Spleen (tissue), 11 donors: ENCODE measurements around the gene TLE1. TPM values are rescaled to one million over a fixed set of nuclear protein-coding genes. Genes with fewer than 3 reads are reported as not detected.

Experiments
- DNase-seq: peaks from one replicate; pipeline ENCODE4 v3.0.0-alpha.2; 2020
- H3K27ac ChIP-seq, 8 donors: fragments of 200-600 bp; sonication (generic) in 7 of 8; 1 replicate in 4 of 8; 2 replicates in 4 of 8; pipeline versions ENCODE4 v1.5.0 to v1.8.0; 2016 to 2021; ENCODE audit warnings: inconsistent platforms in 4 of 8, mild to moderate bottlenecking in 4 of 8, moderate library complexity in 1 of 8
- H3K27me3 ChIP-seq, 7 donors: fragments of 200-600 bp; sonication (generic) in 6 of 7; replicated peaks in 1 of 7; 1 replicate in 4 of 7; 2 replicates in 3 of 7; pipeline versions ENCODE4 v1.5.0 to v1.8.0; 2016 to 2021; ENCODE audit warnings: inconsistent platforms in 3 of 7, mild to moderate bottlenecking in 1 of 7
- H3K36me3 ChIP-seq, 6 donors: fragments of 200-600 bp; sonication (generic) in 5 of 6; 1 replicate in 4 of 6; 2 replicates in 2 of 6; pipeline versions ENCODE4 v1.5.0 to v1.8.0; 2016 to 2021; ENCODE audit warnings: inconsistent platforms in 2 of 6
- H3K4me1 ChIP-seq, 6 donors: fragments of 200-600 bp; sonication (generic) in 5 of 6; 1 replicate in 3 of 6; 2 replicates in 3 of 6; pipeline versions ENCODE4 v1.5.0 to v1.8.0; 2016 to 2021; ENCODE audit warnings: inconsistent platforms in 3 of 6
- H3K4me3 ChIP-seq, 8 donors: fragments of 200-600 bp; sonication (generic) in 7 of 8; 1 replicate in 4 of 8; 2 replicates in 4 of 8; pipeline versions ENCODE4 v1.5.0 to v1.8.0; 2016 to 2021; ENCODE audit warnings: inconsistent platforms in 4 of 8, mild to moderate bottlenecking in 4 of 8, moderate library complexity in 2 of 8
- H3K9me3 ChIP-seq, 8 donors: fragments of 200-600 bp; sonication (generic) in 7 of 8; 1 replicate in 4 of 8; 2 replicates in 4 of 8; pipeline versions ENCODE4 v1.5.0 to v1.8.0; 2016 to 2021; ENCODE audit warnings: inconsistent platforms in 4 of 8
- POLR2A ChIP-seq, 3 donors: fragments of 450-650 bp; IDR thresholded peaks; one replicate each; pipeline ENCODE4 v1.5.1; 2017; ENCODE audit warnings: antibody characterized with exemption in 3 of 3, mild to moderate bottlenecking in 1 of 3
- POLR2AphosphoS5 ChIP-seq, 3 donors: sonication (generic); formaldehyde crosslinking; IDR thresholded peaks; one replicate each; pipeline ENCODE4 v1.5.1; 2017; ENCODE audit warnings: antibody characterized with exemption in 3 of 3
- WGBS, 5 donors: extraction: QIAGEN DNeasy Blood & Tissue Kit in 3 of 5; methylation state at CpG; one replicate each; pipeline versions ENCODE4 v1.1.5 to v1.1.7; 2013 to 2018; 5-methylcytosine and 5-hydroxymethylcytosine counted together
- intact Hi-C: fragments of 100-400 bp; cut with DNase I; formaldehyde crosslinking; loops from one replicate; pipeline ENCODE4 v1.15.0; 2023; ENCODE audit warnings: low total_unique reads
- polyA plus RNA-seq, 3 donors: library from polyadenylated mRNA; stranded (reverse); fragments of 200-250 nt; gene quantifications; one replicate each; pipeline ENCODE4 v1.2.1, GENCODE V29; 2013
- total RNA-seq, 7 donors: library from RNA; depleted of rRNA in 3 of 7; stranded (reverse); fragments of >200 nt in 3 of 7; fragmentation: NEBNext Ultra II Directional in 4 of 7; extraction: Animal tissue kit (Norgen Biotek cat#: 25700) in 4 of 7; gene quantifications; one replicate each; pipeline versions ENCODE4 v1.1.0 to v1.2.1, GENCODE V29; 2016 to 2021
- TF ChIP-seq, protein P1 (sequence below), 11 experiments: fragments of 200-600 bp in 7 of 11; fragments of 450-650 bp in 4 of 11; sonication (generic) in 4 of 11; IDR thresholded peaks in 8 of 11; conservative IDR thresholded peaks in 3 of 11; 1 replicate in 7 of 11; 2 replicates in 4 of 11; pipeline versions ENCODE4 v1.4.0 to v1.8.0; 2016 to 2021; ENCODE audit warnings: antibody characterized with exemption in 11 of 11, inconsistent platforms in 4 of 11, mild to moderate bottlenecking in 1 of 11
- donor health status: healthy with polysubstance abuse.
- donor health status: DM: no; HTN: no; CAD: no; lungs with moderate emphysema.
- donor health status: DM: no; HTN: no; CAD: no.
- donor health status: Bipolar disorder and iron deficiency.
- donor health status: healthy.
- donor health status: DM: no; HTN: no; CAD: no.
- donor health status: DM: yes; HTN: yes; CAD: no.

TLE1 gene
- total and polyA plus RNA-seq, 10 donors = 34.7 to 110 (median 60.2) TPM

DNA sequence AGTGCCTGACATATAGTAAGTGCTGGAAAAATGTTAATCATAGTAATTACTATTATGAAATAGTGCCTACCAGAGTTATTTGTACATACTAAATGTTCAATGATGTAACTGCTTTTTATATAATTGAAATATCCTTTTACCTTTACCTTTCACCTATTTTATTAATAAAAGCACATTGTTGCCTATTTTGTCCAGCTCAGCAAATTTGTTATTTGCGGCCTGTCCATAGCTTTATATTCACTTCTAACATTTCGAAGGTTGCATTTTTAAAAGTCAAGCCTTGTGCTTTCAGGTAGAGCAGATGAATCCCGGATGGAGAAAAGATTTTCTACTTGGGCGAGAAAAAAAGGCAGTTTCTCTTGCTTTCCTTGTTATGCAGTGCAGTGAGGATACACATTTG, 119.3 kb downstream of the TLE1 start:
- Histone ChIP-seq H3K36me3 (no peaks in the 10 kb centered on the region), H3K4me3 (no peak overlapping the region), H3K4me1 (no peaks in the 10 kb centered on the region), H3K27ac (no peak overlapping the region), H3K27me3 (no peaks in the 10 kb centered on the region), H3K9me3 (no peaks in the 10 kb centered on the region)
- no peak for DNase-seq
- TF ChIP-seq, protein P1, sequence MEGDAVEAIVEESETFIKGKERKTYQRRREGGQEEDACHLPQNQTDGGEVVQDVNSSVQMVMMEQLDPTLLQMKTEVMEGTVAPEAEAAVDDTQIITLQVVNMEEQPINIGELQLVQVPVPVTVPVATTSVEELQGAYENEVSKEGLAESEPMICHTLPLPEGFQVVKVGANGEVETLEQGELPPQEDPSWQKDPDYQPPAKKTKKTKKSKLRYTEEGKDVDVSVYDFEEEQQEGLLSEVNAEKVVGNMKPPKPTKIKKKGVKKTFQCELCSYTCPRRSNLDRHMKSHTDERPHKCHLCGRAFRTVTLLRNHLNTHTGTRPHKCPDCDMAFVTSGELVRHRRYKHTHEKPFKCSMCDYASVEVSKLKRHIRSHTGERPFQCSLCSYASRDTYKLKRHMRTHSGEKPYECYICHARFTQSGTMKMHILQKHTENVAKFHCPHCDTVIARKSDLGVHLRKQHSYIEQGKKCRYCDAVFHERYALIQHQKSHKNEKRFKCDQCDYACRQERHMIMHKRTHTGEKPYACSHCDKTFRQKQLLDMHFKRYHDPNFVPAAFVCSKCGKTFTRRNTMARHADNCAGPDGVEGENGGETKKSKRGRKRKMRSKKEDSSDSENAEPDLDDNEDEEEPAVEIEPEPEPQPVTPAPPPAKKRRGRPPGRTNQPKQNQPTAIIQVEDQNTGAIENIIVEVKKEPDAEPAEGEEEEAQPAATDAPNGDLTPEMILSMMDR (IDR thresholded peaks at IDR 0.05 in 8 of 11, conservative IDR thresholded peaks at IDR 0.05 in 3 of 11) = no peak
- TF ChIP-seq POLR2AphosphoS5 (IDR thresholded peaks at IDR 0.05) (no peak), POLR2A (IDR thresholded peaks at IDR 0.05) (no peak)
- 93 to 96% (median 95%) methylated on average over 4 of the region's 4 CpGs for WGBS, 5 donors
- intact Hi-C loops = no loop called here

DNA sequence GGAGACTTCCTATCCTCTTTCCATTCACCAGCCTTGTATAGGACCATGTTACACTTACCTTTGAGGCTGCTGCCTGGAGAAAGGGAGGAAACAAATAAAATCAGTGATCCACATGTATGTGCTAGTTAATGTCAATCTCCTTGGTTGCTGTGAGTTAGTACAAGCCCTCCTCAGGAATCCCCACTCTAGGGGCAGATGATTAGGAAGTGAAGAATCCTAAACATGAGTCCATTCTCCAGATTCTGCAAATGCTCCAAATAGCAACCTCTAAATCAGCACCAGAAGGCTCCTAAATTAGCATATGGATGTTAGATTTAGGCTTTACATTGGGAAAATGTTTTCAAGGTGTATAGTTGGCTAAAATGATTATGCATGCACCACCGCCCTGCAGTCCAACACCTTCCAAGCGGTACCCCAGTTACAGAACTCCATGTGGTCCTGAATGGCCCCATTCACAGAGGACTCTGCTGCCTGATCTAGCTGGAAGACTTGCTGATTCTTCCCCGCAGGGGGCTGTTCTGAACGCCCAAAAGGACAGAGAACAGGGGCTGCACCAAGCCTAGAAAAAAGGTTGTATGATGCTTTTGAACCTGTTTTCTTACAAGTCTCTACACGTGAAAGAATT, 123.2 kb downstream of the TLE1 start:
- Histone ChIP-seq H3K36me3 (no peaks in the 10 kb centered on the region), H3K27ac (no peak overlapping the region), H3K4me1 (peaks cover 0 to 6% (median 0%) of the 10 kb centered on the region in 6 donors), H3K9me3 (no peaks in the 10 kb centered on the region), H3K4me3 (no peak overlapping the region), H3K27me3 (no peaks in the 10 kb centered on the region)
- WGBS, 5 donors = 92 to 95% (median 94%) methylated on average over 5 of the region's 5 CpGs
- TF ChIP-seq POLR2AphosphoS5 (IDR thresholded peaks at IDR 0.05) (no peak), POLR2A (IDR thresholded peaks at IDR 0.05) (no peak)
- TF ChIP-seq, protein P1 (IDR thresholded peaks at IDR 0.05 in 8 of 11, conservative IDR thresholded peaks at IDR 0.05 in 3 of 11) = no peak
- intact Hi-C loops = no loop called here
- no peak for DNase-seq

DNA sequence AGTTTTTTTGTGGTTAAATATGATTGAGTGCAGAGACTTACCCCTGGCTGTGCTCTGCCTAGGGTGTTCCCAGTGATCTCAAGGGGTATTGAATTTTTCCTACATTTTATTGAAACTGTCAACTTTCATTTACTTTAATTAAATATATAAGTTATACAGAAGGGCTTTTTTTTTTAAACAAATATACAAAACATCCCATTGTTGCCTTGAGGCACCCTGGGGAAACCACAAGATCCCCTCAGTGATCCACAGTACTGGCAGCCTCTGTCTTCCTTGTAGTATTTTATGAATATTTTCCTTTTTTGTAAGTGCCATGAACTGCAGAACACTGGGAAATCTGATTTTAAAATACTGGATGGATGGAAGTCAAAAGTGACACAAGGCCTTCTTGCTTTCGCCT, 123.7 kb downstream of the TLE1 start:
- Histone ChIP-seq H3K4me1 (peaks cover 0 to 6% (median 0%) of the 10 kb centered on the region in 6 donors), H3K27ac (no peak overlapping the region), H3K27me3 (no peaks in the 10 kb centered on the region), H3K9me3 (no peaks in the 10 kb centered on the region), H3K4me3 (no peak overlapping the region), H3K36me3 (no peaks in the 10 kb centered on the region)
- 80 to 97% (median 89%) methylated on average over 1 of the region's 1 CpG for WGBS, 5 donors
- intact Hi-C loops = no loop called here
- no peak for DNase-seq
- TF ChIP-seq POLR2AphosphoS5 (IDR thresholded peaks at IDR 0.05) (no peak), POLR2A (IDR thresholded peaks at IDR 0.05) (no peak)
- TF ChIP-seq, protein P1 (IDR thresholded peaks at IDR 0.05 in 8 of 11, conservative IDR thresholded peaks at IDR 0.05 in 3 of 11) = no peak

DNA sequence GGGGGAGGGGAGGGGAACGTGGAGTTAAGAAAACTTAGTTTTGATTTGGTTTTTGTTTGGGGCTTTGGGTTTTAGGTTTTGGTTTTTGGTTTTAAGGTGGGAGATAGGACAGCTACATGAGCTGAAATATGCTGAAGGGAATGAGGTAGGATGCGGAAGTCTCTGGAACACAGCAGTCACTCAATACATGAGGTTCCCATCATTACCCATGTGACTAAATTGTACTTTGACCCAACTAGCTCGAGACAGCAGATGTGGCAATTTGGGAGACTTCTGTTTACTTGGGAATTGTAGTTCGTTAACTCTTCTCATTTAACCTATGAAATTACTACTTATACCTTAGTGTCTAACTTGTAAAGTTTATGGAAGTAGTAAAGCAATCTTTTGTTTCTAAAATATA, 124.2 kb downstream of the TLE1 start:
- Histone ChIP-seq H3K27ac (no peak overlapping the region), H3K27me3 (no peaks in the 10 kb centered on the region), H3K4me1 (peaks cover 0 to 6% (median 0%) of the 10 kb centered on the region in 6 donors), H3K4me3 (no peak overlapping the region), H3K9me3 (no peaks in the 10 kb centered on the region), H3K36me3 (no peaks in the 10 kb centered on the region)
- DNase-seq = no peak
- intact Hi-C loops = no loop called here
- WGBS, 5 donors = 78 to 87% (median 82%) methylated on average over 4 of the region's 4 CpGs
- no peak for TF ChIP-seq POLR2AphosphoS5 (IDR thresholded peaks at IDR 0.05)
